GM23338 (cell line): ENCODE results near the gene NIPSNAP2. TPM values are rescaled to one million over a fixed set of nuclear protein-coding genes. Genes with fewer than 3 reads are reported as not detected.

Experiments used
- ATAC-seq: fragments of 200-7000 bp; cut with Tn5 transposase; 3 replicates; pipeline ENCODE4 v1.9.1; 2020
- DNase-seq: peaks from one replicate; pipeline ENCODE4 v3.0.0-alpha.2; 2015; ENCODE audit warnings: low spot score
- H2AFZ ChIP-seq: fragments of 200-600 bp; sonication (generic); 2 replicates; pipeline ENCODE4 v1.8.0; 2016; ENCODE audit warnings: antibody characterized with exemption, mild to moderate bottlenecking, moderate library complexity
- H3F3A ChIP-seq: fragments of 200-600 bp; sonication (generic); replicated peaks from 2 replicates; pipeline ENCODE4 v1.8.0; 2017; ENCODE audit warnings: antibody characterized with exemption, mixed run types, low read depth
- H3K27ac ChIP-seq: fragments of 200-600 bp; sonication (generic); 2 replicates; pipeline ENCODE4 v1.6.1; 2016; ENCODE audit warnings: low read depth
- H3K27me3 ChIP-seq: fragments of 200-600 bp; sonication (generic); 2 replicates; pipeline ENCODE4 v1.8.0; 2016; ENCODE audit warnings: mild to moderate bottlenecking, mixed run types, moderate library complexity; ENCODE audit not compliant: insufficient read depth
- H3K36me3 ChIP-seq: fragments of 200-600 bp; sonication (generic); 2 replicates; pipeline ENCODE4 v1.8.0; 2016; ENCODE audit warnings: mild to moderate bottlenecking; ENCODE audit not compliant: insufficient read depth
- H3K4me1 ChIP-seq: fragments of 200-600 bp; sonication (generic); 2 replicates; pipeline ENCODE4 v1.8.0; 2016; ENCODE audit warnings: mild to moderate bottlenecking, moderate library complexity; ENCODE audit not compliant: insufficient read depth
- H3K4me2 ChIP-seq: fragments of 200-600 bp; sonication (generic); 2 replicates; pipeline ENCODE4 v1.7.1; 2017; ENCODE audit warnings: mixed run types
- H3K4me3 ChIP-seq: fragments of 200-600 bp; sonication (generic); 2 replicates; pipeline ENCODE4 v1.6.1; 2016; ENCODE audit warnings: mixed run types
- H3K79me2 ChIP-seq: fragments of 200-600 bp; sonication (generic); replicated peaks from 2 replicates; pipeline ENCODE4 v1.8.0; 2017; ENCODE audit warnings: mild to moderate bottlenecking; ENCODE audit not compliant: insufficient read depth
- H3K9me2 ChIP-seq: fragments of 200-600 bp; sonication (generic); 2 replicates; pipeline ENCODE4 v1.8.0; 2017; ENCODE audit not compliant: insufficient read depth
- H4K20me1 ChIP-seq: fragments of 200-600 bp; sonication (generic); replicated peaks from 2 replicates; pipeline ENCODE4 v1.8.0; 2017; ENCODE audit warnings: mild to moderate bottlenecking; ENCODE audit not compliant: insufficient read depth
- H3K27ac Mint-ChIP-seq: 2 replicates; pipeline ENCODE4 v1.8.0; 2020; ENCODE audit warnings: inconsistent platforms, mild to moderate bottlenecking, moderate library complexity, mixed read lengths
- H3K27me3 Mint-ChIP-seq: 3 replicates; pipeline ENCODE4 v1.8.0; 2022; ENCODE audit warnings: low read depth, mild to moderate bottlenecking, moderate library complexity, mixed read lengths, inconsistent platforms; ENCODE audit not compliant: insufficient read depth, poor library complexity
- H3K36me3 Mint-ChIP-seq: 3 replicates; pipeline ENCODE4 v1.8.0; 2021; ENCODE audit warnings: low read depth, mild to moderate bottlenecking, inconsistent platforms, moderate library complexity, mixed read lengths
- H3K4me1 Mint-ChIP-seq: 3 replicates; pipeline ENCODE4 v1.8.0; 2020; ENCODE audit warnings: mild to moderate bottlenecking, inconsistent platforms, mixed read lengths
- H3K4me3 Mint-ChIP-seq: 3 replicates; pipeline ENCODE4 v1.8.0; 2021; ENCODE audit warnings: moderate library complexity, mild to moderate bottlenecking, inconsistent platforms, mixed read lengths
- H3K9me3 Mint-ChIP-seq: 3 replicates; pipeline ENCODE4 v1.8.0; 2020; ENCODE audit warnings: moderate library complexity, mild to moderate bottlenecking, inconsistent platforms, mixed read lengths
- CREB1 ChIP-seq: fragments of 250-450 bp; sonication (Bioruptor Pico); IDR thresholded peaks from 2 replicates; pipeline ENCODE4 v1.5.0; 2020; ENCODE audit warnings: low read depth, mild to moderate bottlenecking, moderate library complexity
- EZH2 ChIP-seq: fragments of 200-600 bp; sonication (generic); IDR thresholded peaks from one replicate; pipeline ENCODE4 v1.8.0; 2017; ENCODE audit warnings: antibody characterized with exemption, mild to moderate bottlenecking, low read depth; ENCODE audit not compliant: unreplicated experiment
- EZH2phosphoT487 ChIP-seq: fragments of 200-600 bp; sonication (generic); IDR thresholded peaks from one replicate; pipeline ENCODE4 v1.8.1; 2018; ENCODE audit warnings: antibody characterized with exemption; ENCODE audit not compliant: unreplicated experiment
- JUNB ChIP-seq: IDR thresholded peaks from one replicate; pipeline ENCODE4 v1.6.1; 2016; ENCODE audit warnings: antibody characterized with exemption; ENCODE audit not compliant: unreplicated experiment
- NANOG ChIP-seq: IDR thresholded peaks from 2 replicates; pipeline ENCODE4 v1.6.1; 2016; ENCODE audit warnings: antibody characterized with exemption, borderline replicate concordance
- POLR2AphosphoS5 ChIP-seq: IDR thresholded peaks from 2 replicates; pipeline ENCODE4 v1.6.1; 2016; ENCODE audit warnings: antibody characterized with exemption, low read depth
- STAT1 ChIP-seq: IDR thresholded peaks from one replicate; pipeline ENCODE4 v1.6.1; 2016; ENCODE audit warnings: antibody characterized with exemption; ENCODE audit not compliant: unreplicated experiment
- polyA plus RNA-seq: library from polyadenylated mRNA; unstranded; fragments of >200 nt; fragmentation: Nextera tagmentation; extraction: Ambion mirVana; gene quantifications from 2 replicates; pipeline ENCODE4 v1.2.1, GENCODE V29; 2016
- total RNA-seq: library from RNA; depleted of rRNA; stranded (reverse); fragments of >200 nt; shearing (Covaris generic); gene quantifications from 2 replicates; pipeline ENCODE4 v1.2.3, GENCODE V29; 2014
- TF ChIP-seq, protein P1 (sequence below): IDR thresholded peaks from one replicate; pipeline ENCODE4 v1.6.1; 2018; ENCODE audit warnings: antibody characterized with exemption; ENCODE audit not compliant: unreplicated experiment
- TF ChIP-seq, protein P2 (sequence below): fragments of 250-450 bp; sonication (Bioruptor Pico); IDR thresholded peaks from 2 replicates; pipeline ENCODE4 v1.5.0; 2020; ENCODE audit warnings: mild to moderate bottlenecking, moderate library complexity
- TF ChIP-seq, protein P3 (sequence below), 2 experiments: fragments of 200-600 bp in 1 of 2; sonication (generic) in 1 of 2; conservative IDR thresholded peaks; 2 replicates each; pipeline versions ENCODE4 v1.5.1 to v1.6.1; 2016 to 2017; ENCODE audit warnings: antibody characterized with exemption in 2 of 2, low read depth in 2 of 2, mild to moderate bottlenecking in 2 of 2, moderate library complexity in 1 of 2

Gene NIPSNAP2
- total and polyA plus RNA-seq, 2 experiments from 2014 or later, result 29.8 to 30.5 TPM

DNA sequence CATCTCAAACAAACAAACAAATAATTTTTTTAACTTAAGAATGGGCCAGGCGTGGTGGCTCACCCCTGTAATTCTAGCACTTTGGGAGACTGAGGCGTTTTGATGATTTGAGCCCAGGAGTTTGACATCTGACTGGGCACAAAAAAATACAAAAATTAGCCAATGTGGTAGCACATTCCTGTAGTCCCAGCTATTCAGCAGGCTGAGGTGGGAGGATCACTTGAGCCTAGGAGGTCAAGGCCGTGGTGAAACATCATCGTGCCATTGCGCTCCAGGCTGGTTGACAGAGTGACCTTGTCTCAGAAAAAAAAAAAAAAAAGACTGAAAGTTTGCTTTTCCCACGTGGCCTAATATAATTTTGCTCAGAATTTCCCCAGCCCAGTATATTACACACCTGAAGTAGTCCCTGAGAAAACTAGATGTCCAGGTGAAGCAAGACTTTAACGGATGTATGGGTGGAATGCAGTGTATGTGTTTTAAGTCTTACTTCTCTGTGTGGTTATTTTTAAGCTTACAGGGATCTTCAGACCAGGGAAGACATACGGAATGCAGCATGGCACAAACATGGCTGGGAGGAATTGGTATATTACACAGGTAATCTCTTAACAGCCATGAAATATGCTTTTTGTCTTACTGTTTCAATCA lies 32.6 kb downstream of the NIPSNAP2 start:
- H3K27ac ChIP-seq, result no peak overlapping the region
- TF ChIP-seq JUNB (no peak), CREB1 (CRISPR knock-in tag) (no peak), EZH2 (no peak), POLR2AphosphoS5 (no peak), STAT1 (no peak), NANOG (no peak), EZH2phosphoT487 (no peak)
- TF ChIP-seq, protein P1, sequence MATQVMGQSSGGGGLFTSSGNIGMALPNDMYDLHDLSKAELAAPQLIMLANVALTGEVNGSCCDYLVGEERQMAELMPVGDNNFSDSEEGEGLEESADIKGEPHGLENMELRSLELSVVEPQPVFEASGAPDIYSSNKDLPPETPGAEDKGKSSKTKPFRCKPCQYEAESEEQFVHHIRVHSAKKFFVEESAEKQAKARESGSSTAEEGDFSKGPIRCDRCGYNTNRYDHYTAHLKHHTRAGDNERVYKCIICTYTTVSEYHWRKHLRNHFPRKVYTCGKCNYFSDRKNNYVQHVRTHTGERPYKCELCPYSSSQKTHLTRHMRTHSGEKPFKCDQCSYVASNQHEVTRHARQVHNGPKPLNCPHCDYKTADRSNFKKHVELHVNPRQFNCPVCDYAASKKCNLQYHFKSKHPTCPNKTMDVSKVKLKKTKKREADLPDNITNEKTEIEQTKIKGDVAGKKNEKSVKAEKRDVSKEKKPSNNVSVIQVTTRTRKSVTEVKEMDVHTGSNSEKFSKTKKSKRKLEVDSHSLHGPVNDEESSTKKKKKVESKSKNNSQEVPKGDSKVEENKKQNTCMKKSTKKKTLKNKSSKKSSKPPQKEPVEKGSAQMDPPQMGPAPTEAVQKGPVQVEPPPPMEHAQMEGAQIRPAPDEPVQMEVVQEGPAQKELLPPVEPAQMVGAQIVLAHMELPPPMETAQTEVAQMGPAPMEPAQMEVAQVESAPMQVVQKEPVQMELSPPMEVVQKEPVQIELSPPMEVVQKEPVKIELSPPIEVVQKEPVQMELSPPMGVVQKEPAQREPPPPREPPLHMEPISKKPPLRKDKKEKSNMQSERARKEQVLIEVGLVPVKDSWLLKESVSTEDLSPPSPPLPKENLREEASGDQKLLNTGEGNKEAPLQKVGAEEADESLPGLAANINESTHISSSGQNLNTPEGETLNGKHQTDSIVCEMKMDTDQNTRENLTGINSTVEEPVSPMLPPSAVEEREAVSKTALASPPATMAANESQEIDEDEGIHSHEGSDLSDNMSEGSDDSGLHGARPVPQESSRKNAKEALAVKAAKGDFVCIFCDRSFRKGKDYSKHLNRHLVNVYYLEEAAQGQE, result no peak
- TF ChIP-seq, protein P2, sequence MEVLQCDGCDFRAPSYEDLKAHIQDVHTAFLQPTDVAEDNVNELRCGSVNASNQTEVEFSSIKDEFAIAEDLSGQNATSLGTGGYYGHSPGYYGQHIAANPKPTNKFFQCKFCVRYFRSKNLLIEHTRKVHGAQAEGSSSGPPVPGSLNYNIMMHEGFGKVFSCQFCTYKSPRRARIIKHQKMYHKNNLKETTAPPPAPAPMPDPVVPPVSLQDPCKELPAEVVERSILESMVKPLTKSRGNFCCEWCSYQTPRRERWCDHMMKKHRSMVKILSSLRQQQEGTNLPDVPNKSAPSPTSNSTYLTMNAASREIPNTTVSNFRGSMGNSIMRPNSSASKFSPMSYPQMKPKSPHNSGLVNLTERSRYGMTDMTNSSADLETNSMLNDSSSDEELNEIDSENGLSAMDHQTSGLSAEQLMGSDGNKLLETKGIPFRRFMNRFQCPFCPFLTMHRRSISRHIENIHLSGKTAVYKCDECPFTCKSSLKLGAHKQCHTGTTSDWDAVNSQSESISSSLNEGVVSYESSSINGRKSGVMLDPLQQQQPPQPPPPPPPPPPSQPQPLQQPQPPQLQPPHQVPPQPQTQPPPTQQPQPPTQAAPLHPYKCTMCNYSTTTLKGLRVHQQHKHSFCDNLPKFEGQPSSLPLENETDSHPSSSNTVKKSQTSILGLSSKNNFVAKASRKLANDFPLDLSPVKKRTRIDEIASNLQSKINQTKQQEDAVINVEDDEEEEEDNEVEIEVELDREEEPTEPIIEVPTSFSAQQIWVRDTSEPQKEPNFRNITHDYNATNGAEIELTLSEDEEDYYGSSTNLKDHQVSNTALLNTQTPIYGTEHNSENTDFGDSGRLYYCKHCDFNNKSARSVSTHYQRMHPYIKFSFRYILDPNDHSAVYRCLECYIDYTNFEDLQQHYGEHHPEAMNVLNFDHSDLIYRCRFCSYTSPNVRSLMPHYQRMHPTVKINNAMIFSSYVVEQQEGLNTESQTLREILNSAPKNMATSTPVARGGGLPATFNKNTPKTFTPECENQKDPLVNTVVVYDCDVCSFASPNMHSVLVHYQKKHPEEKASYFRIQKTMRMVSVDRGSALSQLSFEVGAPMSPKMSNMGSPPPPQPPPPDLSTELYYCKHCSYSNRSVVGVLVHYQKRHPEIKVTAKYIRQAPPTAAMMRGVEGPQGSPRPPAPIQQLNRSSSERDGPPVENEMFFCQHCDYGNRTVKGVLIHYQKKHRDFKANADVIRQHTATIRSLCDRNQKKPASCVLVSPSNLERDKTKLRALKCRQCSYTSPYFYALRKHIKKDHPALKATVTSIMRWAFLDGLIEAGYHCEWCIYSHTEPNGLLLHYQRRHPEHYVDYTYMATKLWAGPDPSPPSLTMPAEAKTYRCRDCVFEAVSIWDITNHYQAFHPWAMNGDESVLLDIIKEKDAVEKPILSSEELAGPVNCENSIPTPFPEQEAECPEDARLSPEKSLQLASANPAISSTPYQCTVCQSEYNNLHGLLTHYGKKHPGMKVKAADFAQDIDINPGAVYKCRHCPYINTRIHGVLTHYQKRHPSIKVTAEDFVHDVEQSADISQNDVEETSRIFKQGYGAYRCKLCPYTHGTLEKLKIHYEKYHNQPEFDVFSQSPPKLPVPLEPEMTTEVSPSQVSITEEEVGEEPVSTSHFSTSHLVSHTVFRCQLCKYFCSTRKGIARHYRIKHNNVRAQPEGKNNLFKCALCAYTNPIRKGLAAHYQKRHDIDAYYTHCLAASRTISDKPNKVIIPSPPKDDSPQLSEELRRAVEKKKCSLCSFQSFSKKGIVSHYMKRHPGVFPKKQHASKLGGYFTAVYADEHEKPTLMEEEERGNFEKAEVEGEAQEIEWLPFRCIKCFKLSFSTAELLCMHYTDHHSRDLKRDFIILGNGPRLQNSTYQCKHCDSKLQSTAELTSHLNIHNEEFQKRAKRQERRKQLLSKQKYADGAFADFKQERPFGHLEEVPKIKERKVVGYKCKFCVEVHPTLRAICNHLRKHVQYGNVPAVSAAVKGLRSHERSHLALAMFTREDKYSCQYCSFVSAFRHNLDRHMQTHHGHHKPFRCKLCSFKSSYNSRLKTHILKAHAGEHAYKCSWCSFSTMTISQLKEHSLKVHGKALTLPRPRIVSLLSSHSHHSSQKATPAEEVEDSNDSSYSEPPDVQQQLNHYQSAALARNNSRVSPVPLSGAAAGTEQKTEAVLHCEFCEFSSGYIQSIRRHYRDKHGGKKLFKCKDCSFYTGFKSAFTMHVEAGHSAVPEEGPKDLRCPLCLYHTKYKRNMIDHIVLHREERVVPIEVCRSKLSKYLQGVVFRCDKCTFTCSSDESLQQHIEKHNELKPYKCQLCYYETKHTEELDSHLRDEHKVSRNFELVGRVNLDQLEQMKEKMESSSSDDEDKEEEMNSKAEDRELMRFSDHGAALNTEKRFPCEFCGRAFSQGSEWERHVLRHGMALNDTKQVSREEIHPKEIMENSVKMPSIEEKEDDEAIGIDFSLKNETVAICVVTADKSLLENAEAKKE (CRISPR knock-in tag), result no peak
- TF ChIP-seq, protein P3, sequence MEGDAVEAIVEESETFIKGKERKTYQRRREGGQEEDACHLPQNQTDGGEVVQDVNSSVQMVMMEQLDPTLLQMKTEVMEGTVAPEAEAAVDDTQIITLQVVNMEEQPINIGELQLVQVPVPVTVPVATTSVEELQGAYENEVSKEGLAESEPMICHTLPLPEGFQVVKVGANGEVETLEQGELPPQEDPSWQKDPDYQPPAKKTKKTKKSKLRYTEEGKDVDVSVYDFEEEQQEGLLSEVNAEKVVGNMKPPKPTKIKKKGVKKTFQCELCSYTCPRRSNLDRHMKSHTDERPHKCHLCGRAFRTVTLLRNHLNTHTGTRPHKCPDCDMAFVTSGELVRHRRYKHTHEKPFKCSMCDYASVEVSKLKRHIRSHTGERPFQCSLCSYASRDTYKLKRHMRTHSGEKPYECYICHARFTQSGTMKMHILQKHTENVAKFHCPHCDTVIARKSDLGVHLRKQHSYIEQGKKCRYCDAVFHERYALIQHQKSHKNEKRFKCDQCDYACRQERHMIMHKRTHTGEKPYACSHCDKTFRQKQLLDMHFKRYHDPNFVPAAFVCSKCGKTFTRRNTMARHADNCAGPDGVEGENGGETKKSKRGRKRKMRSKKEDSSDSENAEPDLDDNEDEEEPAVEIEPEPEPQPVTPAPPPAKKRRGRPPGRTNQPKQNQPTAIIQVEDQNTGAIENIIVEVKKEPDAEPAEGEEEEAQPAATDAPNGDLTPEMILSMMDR (conservative IDR thresholded peaks at IDR 0.05; ENCODE audit: low read depth in 2 of 2), result no peak
- H3K27me3 Mint-ChIP-seq, result peaks cover 5% of the 10 kb centered on the region
- H4K20me1 ChIP-seq, result no peaks in the 10 kb centered on the region
- H3F3A ChIP-seq, result no peaks in the 10 kb centered on the region
- H3K79me2 ChIP-seq, result no peaks in the 10 kb centered on the region
- H3K4me3 ChIP-seq, result no peak overlapping the region
- DNase-seq (no peak), ATAC-seq (no peak)
- no peaks in the 10 kb centered on the region for H3K27me3 ChIP-seq
- no peak overlapping the region for H3K4me3 Mint-ChIP-seq
- no peak overlapping the region for H3K4me2 ChIP-seq
- no peak overlapping the region for H3K27ac Mint-ChIP-seq
- H3K36me3 Mint-ChIP-seq, result peaks cover 12% of the 10 kb centered on the region
- no peak overlapping the region for H2AFZ ChIP-seq
- no peaks in the 10 kb centered on the region for H3K4me1 ChIP-seq
- no peaks in the 10 kb centered on the region; the same call in 2 of the 3 replicates for H3K9me3 Mint-ChIP-seq
- H3K4me1 Mint-ChIP-seq, result no peaks in the 10 kb centered on the region
- no peaks in the 10 kb centered on the region for H3K36me3 ChIP-seq
- H3K9me2 ChIP-seq, result no peaks in the 10 kb centered on the region
